Hepatic stellate cell (primary cell): ENCODE results near the gene VSTM4.
A peak's percentile ranks its signal among the peaks of the same experiment; 100 is the strongest.

Experiments
- DNase-seq: peaks from one replicate; pipeline ENCODE4 v3.0.0; 2011; ENCODE audit warnings: low spot score

VSTM4 gene

DNA sequence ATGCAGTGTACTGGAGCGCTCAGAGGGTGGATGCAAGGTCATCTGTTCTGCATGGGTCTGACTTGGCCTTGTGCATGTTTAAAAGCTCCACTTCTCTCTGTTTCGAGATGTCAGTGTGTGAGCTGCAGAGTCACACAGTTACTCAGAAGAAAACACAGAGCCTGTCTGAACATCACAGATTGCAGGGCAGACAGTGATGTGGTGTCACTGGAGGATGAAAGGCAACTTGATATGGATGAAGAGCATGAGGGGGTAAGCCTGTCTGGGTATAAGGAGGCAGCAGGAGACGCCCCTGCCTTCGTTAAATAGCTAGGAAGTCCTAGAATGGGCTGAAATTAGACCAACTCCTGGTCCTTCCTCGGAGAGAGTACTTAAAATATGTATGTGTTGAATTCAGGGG, 108.2 kb downstream of the VSTM4 start:
- DNase-seq = no peak

DNA sequence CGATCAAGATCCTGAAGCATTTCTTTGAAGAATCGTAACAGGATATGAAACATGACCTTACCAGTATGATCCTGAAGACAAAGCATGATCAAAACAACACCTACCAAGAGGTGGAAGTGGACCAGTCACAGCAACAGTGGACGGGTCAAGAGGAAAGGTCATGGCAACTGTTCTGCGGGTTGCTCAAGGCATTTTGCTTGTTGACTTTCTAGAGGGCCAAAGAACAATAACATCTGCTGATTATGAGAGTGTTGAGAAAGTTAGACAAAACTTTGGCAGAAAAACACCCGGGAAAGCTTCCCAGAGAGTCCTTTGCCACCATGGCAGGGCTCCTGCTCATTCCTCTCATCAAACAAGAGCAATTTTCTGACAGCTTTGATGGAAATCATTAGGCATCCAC, 110.1 kb downstream of the VSTM4 start:
- no peak for DNase-seq

DNA sequence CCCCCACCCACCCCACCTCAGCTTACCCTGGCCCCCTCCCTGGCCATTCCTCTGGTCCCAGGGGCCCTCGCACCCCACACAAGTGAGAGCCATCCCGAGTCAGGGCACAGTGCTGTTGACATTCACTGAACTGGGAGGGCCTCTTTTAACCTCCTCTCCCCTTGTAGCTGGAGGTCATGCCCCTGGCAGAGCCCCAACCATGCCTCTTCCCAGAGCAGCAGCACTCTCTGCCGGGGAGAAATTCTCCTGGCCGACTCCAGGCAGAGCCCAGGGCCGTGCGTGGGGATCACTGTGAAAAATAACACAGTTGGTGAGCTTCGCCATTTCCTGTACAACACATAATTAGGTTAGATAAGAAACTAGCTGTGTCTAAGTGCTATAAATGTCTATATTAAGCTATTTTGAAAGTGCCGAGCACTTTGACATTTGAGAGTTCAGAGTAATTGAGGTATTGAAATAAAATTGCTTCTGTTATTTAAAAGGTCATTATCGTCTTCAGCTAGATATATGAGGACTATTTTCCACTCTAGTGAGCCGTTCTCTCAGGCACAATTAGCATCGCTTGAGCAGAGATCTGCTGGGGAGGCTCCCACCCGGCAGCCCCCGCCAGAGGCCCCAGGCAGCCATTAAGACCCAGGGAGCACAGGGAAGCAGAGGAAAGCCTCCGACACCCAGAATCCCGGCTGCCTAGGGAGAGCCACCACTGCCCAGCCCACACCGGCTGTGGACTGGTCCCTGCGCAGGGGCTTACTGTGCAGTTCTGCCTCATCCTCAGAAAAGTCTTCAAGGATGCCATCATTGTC, 113.3 kb downstream of the VSTM4 start:
- DNase-seq = no peak

DNA sequence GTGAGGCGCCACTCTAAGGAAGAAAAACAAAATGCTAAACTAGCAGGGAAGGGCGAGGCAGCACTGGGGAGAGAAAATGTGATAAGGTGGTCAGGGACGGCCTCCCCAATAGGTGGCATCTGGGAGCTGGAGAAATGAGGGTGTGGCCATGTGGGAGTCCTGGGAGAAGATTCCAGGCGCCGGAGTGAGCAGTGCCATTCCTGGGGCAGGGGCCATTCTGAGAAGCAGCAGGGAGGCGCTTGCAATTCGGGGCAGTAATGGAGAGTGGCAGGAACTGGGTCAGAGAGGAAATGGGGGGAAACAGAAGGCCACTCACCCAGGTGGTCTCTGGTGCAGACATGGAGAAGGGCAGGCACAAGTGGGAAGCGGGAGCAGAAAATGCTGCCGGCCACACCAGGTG, 113.9 kb downstream of the VSTM4 start:
- DNase-seq = no peak

DNA sequence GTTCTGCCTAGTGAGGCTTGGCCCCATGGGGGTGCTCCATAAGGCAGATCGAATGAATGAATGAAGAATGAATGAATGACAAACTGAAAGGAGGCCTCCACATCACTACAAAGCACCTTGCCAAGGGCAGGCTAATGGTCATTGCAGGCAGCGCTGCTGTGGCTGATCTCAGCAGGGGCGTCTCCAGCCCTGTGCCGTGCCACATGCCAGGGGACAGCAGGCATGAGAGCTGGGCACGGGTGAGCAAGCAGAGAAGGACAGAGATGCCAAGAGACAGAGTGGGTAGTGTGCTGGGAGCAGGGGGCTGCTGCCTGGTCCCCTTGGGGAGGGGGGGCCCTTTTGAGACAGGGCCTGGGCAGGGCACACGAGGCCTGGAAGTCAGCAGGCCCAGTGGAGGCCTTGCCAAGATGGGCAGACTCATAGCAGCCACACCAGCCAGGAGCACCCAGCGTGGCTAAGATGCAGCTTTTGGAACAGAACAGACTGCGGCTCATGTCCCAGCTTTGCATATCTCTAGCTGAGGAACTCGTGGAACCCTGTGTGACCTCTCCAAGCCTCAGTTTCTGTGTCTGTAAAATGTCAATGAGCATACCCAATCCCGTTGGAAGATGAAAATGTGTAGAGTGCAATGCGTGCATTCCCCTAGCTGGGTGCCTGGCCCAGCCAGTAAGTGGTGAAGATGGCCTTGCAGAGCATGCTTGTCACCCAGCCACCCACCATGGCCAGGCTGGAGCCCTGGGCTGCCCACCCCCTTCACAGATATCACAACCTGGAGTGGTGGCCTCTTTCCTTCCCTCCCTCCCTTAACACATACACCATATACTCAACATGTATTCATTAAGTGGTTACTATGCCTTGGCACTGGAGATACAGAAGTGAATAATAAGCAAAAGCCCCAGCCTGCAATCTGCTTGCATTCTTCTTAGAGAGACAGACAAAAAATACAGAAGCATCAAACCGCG, 114.6 kb downstream of the VSTM4 start:
- no peak for DNase-seq

DNA sequence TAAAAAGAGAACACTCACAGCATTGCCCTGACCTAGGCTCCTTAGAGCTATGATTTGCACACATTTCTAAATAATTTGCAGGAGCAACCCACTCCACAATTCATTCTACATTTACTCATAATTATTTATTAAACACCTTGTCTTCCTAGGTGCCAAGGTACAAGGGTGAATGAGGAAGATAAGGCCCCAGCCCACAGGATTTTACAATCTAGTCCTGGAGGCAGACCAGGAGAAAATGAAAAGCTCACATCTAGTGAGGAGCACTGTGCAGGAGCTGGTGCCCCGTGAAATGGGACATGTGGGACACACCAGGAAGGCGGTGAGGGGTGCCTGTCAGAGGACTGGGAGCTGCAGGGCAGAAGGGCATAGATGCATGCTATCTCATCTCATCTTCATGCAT, 116.0 kb downstream of the VSTM4 start:
- no peak for DNase-seq

DNA sequence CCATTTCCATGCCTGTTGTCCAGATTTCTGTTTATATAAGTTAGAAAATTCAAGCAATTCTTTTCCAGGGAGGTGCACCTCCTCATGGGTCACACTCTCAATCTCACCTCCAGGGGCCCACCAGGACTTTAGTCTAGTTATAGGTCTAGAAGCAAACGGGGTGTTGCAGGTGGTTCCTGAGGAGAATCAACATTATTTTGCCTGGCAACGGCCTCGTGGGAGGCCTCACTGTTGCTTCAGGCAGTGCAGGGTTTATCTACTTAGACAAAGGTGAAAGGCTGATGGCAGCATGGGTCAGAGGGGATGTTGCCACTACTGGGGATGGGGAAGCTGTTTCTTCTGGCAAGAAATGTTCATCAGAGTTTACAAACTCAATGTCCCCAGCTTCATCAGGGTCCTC, 119.0 kb downstream of the VSTM4 start:
- no peak for DNase-seq

DNA sequence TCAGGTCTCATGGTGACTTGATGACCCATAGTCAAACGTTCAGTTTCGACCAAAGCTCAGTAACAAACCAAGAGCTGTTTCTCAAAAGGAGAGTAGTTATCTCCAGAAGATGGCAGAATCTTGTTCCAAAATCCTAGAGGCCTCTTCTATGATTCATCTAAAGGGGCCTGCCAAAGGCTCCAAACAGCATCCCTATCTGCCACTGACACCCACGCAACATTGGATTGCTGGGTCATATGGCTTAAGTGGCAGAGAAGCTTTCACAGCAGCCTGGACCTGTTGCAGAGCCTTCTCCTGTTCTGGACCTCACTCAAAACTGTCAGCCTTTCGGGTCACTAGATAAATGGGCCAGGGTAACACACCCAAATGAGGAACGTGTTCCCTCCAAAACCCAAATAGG, 121.7 kb downstream of the VSTM4 start:
- no peak for DNase-seq

DNA sequence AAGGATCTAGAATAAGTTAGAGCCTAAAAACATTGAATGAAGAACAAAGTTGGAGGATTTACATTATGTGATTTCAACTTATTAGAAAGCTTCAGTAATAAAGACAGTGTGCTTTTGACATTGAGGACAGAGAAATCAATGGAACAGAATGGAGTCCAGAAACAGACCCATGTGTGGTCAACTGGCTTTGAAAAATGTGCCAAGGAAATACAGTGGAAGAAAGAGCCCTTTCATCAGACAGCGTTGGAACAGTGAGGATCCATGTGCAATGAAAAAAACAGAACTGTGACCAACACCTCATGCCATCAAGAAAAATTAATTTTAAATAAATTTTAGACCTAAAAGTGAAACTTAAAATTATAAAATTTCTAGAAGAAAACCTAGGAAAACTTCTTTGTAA, 125.1 kb downstream of the VSTM4 start:
- DNase-seq = no peak

DNA sequence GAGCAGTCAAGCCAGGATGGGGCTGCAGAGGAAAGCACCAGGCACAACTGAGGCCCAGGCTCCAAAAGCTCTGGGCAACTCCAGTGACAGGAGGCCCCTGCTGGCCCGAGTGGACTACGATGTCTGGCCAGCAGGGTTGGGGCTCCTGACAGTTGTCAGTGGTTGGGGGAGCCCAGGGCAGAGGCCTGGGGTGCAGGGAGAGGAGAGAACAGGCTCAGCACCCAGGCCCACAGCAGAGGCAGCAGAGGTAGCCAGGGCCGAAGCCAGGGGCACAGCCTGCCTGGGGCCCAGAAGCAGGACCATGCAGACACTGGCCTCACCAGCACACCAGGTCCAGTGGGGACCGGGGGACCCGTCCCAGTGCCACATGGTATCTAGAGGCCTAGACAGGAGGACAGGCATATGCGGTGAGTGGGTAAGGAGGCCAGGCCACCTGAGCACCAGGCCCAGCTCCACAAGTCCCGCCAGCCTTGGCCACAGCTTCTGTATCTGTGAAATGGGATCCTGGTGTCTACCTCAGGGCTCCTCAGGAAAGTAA, 129.6 kb downstream of the VSTM4 start:
- no peak for DNase-seq

DNA sequence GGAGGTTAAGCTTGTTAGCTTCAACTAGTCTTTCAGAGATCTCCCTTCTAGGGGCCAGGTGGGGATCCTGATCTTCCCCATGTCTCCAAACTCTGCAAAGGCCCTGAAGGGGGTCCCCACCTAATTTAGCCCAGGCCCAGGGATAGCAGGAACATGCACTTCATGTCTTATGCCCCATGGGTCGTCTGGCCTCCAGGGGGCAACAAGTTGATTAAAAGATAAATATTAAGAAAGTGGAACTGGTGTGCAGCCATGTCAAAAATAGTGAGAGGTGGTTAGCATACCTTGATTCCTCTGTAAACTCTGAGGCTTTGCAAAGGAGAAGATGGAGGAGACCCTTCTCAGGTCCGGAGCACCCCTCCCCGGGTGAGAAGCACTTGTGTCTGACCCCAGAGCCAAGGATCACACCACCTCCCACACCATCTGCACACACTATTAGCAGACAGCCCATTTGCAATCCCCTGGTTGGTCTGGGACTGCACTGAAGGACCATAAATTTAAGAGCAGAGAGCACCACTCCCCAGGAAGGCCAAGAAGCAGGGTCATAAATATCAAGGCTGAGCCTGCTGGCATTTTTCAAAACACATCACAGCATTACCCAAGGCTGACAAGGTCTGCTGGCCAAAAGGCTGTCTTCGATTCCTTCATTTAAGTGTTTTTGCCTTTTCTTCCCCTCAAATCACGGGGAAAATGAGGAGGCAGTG, 131.5 kb downstream of the VSTM4 start:
- DNase-seq = no peak

DNA sequence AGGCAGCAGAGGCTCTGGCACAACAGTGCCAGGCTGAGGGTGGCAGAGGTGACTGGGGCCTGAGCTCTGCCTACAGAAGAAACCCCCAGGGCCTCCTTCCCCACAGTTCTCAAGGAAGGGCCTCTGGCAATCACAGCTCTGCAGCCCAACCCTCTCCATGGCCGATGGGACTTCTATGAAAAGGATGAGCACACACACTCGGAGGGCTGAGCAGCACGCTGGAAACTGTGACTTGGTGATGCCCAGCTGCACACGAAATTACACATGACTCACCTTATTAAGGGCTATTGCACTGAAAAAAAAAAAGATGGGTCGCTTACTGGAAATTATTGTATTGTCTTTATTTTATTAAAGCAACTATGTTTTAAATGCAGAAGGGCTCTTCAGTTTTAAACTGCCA, 132.7 kb downstream of the VSTM4 start:
- DNase-seq = no peak

DNA sequence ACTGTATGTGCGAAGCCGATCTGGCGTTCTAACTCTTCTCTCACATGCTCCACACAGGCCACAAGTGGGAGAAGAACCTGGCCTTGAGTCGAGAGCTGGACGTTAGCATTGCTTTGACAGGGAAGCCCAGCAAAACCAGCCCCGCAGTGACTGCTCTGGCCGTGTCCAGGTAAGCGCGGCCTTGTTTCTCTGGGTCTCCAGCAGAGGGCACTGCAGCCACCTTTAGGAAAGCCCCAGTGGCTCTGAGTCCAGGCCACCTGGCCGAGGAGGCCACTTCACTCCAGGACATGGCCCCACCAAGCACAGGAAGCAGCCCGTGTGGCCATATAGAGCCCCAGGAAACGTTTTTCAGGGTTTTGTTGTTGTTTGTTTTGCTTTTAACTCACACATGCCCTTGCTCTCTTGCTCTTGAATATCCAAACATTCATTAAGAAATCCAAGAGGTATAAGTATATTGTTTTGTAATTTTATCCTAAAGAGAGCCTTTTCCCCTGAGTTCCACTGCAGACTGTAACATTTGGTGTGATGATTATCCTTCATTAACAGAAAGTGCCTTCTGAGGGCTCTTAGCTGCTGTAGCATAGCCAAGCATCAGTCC, 133.9 kb downstream of the VSTM4 start:
- DNase-seq = peak; percentile 50

DNA sequence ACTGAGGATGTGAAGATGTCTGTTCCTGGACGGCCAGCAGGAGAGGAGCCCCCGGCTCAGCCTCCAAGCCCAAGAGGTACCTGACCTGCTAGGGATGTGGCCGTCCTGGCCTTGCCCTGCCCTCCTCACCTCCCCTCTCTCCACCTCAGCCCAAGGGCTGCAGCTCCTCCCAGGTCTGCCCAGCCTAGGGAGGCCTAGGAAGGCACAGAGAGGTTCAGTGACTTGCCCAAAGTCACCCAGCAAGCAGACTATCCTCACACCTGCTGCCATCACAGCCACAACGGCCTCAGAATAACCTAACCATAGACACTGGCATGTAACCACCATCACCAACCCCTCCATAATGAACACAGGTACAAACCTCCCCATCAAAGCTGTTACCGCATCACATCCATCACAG, 137.0 kb downstream of the VSTM4 start:
- DNase-seq = no peak

DNA sequence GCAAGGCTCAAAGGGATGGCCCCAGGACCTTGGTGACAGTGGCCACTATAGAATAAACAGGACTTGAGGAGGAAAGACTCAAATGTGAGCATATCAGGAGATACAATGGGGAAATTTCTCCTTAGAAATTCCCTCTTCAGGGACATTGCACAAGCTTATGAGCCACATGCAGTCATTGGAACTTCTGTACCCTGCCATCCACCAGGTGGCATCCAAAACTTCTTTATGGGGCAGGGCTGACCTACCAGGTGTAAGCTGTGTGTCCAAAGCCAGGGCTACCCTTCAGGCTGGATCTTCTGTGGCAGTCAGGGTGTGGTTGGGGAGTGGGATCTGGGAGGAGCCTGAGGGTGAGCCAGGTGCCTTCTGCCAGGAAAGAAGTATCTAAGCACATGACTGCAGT, 139.1 kb downstream of the VSTM4 start:
- DNase-seq = no peak

DNA sequence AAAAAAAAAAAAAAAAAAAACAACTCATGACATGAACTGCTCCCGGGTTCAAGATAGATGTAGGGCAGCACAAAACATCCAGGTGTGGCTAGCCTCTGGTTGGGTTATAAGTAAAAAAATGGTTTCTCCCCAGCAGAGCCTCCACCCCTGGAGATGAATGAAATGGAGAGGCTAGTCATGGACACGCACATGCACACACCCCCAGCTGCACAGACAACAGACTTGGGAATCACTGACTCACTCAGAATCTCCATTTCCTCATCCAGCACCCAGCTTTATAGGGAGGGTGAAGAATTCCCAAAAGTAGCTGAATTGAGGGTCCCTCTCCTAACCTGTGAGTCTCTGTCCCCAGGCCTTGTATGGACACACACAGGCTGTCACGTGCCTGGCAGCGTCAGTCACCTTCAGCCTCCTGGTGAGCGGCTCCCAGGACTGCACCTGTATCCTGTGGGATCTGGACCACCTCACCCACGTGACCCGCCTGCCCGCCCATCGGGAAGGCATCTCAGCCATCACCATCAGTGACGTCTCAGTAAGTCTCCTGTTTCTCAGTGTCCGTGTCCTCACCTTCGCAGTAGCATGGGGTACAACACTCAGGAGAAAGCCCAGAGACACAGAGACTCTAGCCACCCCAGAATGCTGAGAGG, 140.7 kb downstream of the VSTM4 start:
- DNase-seq = no peak

DNA sequence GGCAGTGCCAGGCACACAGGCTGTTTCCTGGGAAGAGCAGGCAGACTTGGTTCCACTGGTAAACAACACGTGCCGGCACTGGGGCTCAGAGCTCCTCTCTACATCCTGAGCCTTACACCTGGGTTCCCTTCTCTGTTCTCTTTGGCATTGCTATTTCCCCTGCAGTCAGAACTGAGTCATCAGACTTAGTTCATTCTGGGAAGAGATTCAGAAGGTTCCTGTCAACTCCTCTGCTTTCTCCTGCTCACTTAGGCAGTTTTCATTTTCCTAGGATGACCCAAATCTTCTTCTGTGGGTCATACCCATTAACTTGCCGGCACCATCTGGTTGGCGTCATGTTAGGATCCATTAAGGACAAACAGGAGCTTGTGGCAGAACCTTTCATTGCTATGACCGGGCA, 142.3 kb downstream of the VSTM4 start:
- no peak for DNase-seq

DNA sequence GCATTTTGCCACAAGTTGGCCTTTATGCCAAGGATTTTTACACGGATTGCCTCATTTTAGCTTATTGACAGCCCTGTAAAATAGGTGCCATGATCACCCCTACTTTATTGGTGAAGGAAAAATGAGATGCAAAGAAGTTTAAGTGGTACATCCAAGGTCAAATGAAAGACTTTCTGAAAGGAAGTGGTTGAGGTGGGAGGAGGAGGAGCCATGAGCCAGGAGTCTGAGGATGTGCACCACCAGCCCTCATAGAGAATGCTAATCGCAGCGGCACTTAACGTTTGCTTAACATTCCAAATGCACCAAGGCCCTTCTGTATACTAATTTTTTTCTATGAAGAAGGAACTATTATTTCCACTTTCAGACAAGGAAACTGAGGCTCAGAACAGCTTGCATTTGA, 144.7 kb downstream of the VSTM4 start:
- no peak for DNase-seq

DNA sequence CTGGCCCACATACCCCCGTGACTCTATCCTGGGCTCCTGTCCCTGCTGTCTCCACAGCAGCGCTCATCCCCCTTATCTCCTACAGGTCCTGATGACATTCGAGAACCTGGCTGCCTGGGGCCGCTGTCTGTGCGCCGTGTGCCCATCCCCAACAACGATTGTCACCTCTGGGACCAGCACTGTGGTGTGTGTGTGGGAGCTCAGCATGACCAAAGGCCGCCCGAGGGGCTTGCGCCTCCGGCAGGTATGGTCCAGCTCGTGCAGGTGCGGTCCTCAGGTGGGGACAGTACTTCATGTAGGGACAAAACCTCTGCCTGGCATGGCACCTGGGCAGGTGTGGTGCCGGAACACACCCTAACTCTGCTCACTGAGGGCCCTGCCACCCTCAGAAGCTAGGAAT, 145.3 kb downstream of the VSTM4 start:
- no peak for DNase-seq

DNA sequence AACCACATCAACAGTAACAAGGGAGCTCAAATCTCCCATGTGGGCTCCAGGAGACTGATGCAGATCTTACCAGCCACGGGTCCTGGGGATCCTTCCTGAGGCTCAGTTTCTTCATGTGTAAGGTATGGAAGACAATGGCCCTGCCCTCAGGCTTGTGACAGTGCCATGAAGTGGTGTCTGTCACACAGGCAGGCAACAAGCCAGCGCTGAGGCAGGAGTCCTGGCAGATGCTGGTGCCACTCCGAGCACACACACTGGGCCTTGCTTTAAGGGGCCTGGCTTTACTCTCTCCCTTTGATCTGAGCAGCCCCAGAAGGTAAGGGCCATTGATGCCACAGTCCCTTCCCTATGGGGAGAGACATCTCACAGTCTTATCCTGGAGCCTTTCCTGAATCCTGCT, 147.3 kb downstream of the VSTM4 start:
- no peak for DNase-seq

DNA sequence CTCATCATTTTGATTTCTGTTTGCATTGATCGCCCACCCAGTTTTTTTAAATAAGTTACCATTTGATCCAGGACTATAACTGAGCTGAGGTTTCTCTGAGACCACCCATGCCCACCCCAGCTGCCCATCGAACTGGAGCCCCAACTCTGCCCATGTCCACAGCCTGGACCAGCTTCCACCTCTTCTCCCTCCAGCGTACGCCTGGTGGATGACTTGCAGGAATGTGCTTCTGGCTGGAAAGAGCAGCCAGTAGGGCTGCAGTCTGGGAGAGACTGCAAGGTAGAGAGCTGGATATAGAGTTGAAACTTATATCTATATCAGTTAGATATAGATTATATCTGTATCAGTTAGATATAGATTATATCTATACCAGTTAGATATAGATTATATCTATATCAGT, 149.9 kb downstream of the VSTM4 start:
- DNase-seq = no peak
